Suprapubic skin (tissue), 4 donors: Measurements from ENCODE around the gene QKI.

ENCODE experiments used
- CTCF ChIP-seq, 2 donors: fragments of 200-600 bp in 1 of 2; fragments of 450-650 bp in 1 of 2; sonication (generic) in 1 of 2; IDR thresholded peaks; one replicate each; pipeline ENCODE4 v1.5.1; 2016 to 2019; ENCODE audit warnings: antibody characterized with exemption in 2 of 2, mild to moderate bottlenecking in 1 of 2, moderate library complexity in 1 of 2
- EP300 ChIP-seq: sonication (generic); formaldehyde crosslinking; IDR thresholded peaks from one replicate; pipeline ENCODE4 v1.6.1; 2017; ENCODE audit warnings: antibody characterized with exemption
- POLR2A ChIP-seq, 2 donors: fragments of 450-650 bp; IDR thresholded peaks; one replicate each; pipeline ENCODE4 v1.6.1; 2017; ENCODE audit warnings: antibody characterized with exemption in 2 of 2, mild to moderate bottlenecking in 2 of 2, moderate library complexity in 2 of 2
- POLR2AphosphoS5 ChIP-seq, 3 donors: sonication (generic); formaldehyde crosslinking; IDR thresholded peaks; one replicate each; pipeline ENCODE4 v1.6.1; 2017; ENCODE audit warnings: antibody characterized with exemption in 3 of 3

GRCh38 chr6:163504984-163505640 is 90.6 kb downstream of the QKI start:
- TF ChIP-seq CTCF (IDR thresholded peaks at IDR 0.05) (no peak), POLR2A (IDR thresholded peaks at IDR 0.05) (no peak), POLR2AphosphoS5 (IDR thresholded peaks at IDR 0.05) (no peak), EP300 (no peak)
